Measurements from ENCODE around the gene RNF220.

DNA sequence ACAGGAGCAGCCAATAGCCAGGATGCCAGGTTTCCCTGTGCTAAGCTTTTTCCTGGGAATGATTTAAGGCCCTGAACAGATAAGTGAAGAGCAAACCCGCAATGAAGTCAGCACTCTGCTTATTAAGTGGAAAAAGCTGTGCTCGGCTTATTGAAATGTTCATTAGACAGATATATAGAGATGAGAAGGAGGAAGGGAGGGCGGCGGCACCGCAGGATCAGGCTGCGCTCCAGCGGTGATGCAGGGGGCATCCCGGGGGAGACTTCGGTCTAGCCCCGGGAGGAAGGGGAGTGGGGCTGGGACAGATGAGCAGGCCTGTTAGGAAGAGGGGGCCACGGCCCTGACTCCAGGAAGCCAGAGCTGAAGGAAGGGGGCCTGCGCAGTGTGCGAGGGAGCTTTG, 154.3 kb downstream of the RNF220 start:
- TF ChIP-seq, protein P1, sequence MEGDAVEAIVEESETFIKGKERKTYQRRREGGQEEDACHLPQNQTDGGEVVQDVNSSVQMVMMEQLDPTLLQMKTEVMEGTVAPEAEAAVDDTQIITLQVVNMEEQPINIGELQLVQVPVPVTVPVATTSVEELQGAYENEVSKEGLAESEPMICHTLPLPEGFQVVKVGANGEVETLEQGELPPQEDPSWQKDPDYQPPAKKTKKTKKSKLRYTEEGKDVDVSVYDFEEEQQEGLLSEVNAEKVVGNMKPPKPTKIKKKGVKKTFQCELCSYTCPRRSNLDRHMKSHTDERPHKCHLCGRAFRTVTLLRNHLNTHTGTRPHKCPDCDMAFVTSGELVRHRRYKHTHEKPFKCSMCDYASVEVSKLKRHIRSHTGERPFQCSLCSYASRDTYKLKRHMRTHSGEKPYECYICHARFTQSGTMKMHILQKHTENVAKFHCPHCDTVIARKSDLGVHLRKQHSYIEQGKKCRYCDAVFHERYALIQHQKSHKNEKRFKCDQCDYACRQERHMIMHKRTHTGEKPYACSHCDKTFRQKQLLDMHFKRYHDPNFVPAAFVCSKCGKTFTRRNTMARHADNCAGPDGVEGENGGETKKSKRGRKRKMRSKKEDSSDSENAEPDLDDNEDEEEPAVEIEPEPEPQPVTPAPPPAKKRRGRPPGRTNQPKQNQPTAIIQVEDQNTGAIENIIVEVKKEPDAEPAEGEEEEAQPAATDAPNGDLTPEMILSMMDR (IDR thresholded peaks at IDR 0.05) = no peak
- TF ChIP-seq POLR2A (IDR thresholded peaks at IDR 0.05) = no peak
- no peak for TF ChIP-seq EP300 (IDR thresholded peaks at IDR 0.05)
